Breast epithelium (tissue), 4 donors: ENCODE measurements around the gene SDHAF4. TPM values are rescaled to one million over a fixed set of nuclear protein-coding genes. Genes with fewer than 3 reads are reported as not detected.
"Not testable (repeated sequence)": the region's sequence is repeated elsewhere in the genome, so short reads cannot be mapped to it uniquely, and the experiment has no call there.

Source experiments
- DNase-seq, 2 donors: peaks; one replicate each; pipeline ENCODE4 v3.0.0-alpha.2; 2019; ENCODE audit warnings: low spot score in 2 of 2
- H3K27ac ChIP-seq, 2 donors: fragments of 200-600 bp; sonication (generic) in 1 of 2; one replicate each; pipeline ENCODE4 v1.5.1; 2016 to 2019; ENCODE audit warnings: mild to moderate bottlenecking in 1 of 2
- H3K27me3 ChIP-seq, 2 donors: fragments of 200-600 bp; sonication (generic) in 1 of 2; one replicate each; pipeline versions ENCODE4 v1.5.1 to v1.6.0; 2017 to 2019; ENCODE audit warnings: control low read depth in 1 of 2, mild to moderate bottlenecking in 1 of 2
- H3K36me3 ChIP-seq: fragments of 200-600 bp; one replicate; pipeline ENCODE4 v1.5.1; 2019
- H3K4me1 ChIP-seq, 2 donors: fragments of 200-600 bp; sonication (generic); one replicate each; pipeline ENCODE4 v1.5.1; 2016 to 2019; ENCODE audit warnings: control low read depth in 1 of 2
- H3K4me3 ChIP-seq, 3 donors: fragments of 200-600 bp; sonication (generic); 1 replicate in 2 of 3; 2 replicates in 1 of 3; pipeline ENCODE4 v1.5.1; 2016 to 2019; ENCODE audit warnings: mild to moderate bottlenecking in 3 of 3, moderate library complexity in 2 of 3
- H3K9me3 ChIP-seq, 2 donors: fragments of 200-600 bp; sonication (generic) in 1 of 2; one replicate each; pipeline ENCODE4 v1.5.1; 2016 to 2019; ENCODE audit warnings: control low read depth in 1 of 2
- CTCF ChIP-seq, 3 donors: fragments of 450-650 bp; IDR thresholded peaks; one replicate each; pipeline ENCODE4 v1.5.1; 2016 to 2017; ENCODE audit warnings: antibody characterized with exemption in 3 of 3, mild to moderate bottlenecking in 3 of 3, moderate library complexity in 3 of 3
- POLR2A ChIP-seq: fragments of 450-650 bp; IDR thresholded peaks from one replicate; pipeline ENCODE4 v1.6.1; 2016; ENCODE audit warnings: antibody characterized with exemption, mild to moderate bottlenecking, moderate library complexity
- POLR2AphosphoS5 ChIP-seq, 3 donors: sonication (generic); formaldehyde crosslinking; IDR thresholded peaks; one replicate each; pipeline ENCODE4 v1.6.1; 2017; ENCODE audit warnings: antibody characterized with exemption in 3 of 3
- intact Hi-C: fragments of 100-400 bp; cut with DNase I; formaldehyde crosslinking; loops from one replicate; pipeline ENCODE4 v1.15.1; 2023; ENCODE audit warnings: low total_unique reads
- total RNA-seq, 3 donors: library from RNA; depleted of rRNA; stranded (reverse); fragments of >200 nt; gene quantifications; one replicate each; pipeline ENCODE4 v1.1.0, GENCODE V29; 2016

The SDHAF4 gene
- total RNA-seq, 3 donors from 2014 or later, result 12.6 to 14.7 (median 13.2) TPM

DNA sequence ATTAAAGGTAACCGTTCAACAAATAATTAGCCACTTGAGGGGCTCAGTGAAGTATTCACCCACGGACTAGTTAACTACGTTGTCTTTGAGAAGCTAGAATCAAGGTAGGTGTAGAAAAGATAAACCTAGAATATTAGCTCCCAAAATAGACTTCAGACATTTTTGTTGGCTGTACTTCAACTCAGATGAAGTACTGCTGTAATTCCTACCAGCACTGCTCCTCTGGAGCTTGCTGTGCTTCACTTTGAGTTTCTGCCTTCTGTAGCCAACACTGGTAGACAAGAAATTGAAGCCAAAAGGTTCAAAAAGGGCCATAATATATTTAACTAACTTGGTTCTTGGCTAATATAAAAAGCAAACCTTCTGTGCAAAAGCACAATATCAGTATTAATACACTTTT, 18.8 kb upstream of the SDHAF4 start:
- Histone ChIP-seq H3K4me3 (no peak overlapping the region), H3K27ac (no peak overlapping the region), H3K9me3 (no peaks in the 10 kb centered on the region), H3K36me3 (no peaks in the 10 kb centered on the region), H3K4me1 (no peaks in the 10 kb centered on the region), H3K27me3 (no peaks in the 10 kb centered on the region)
- no peak for DNase-seq
- intact Hi-C loops, result no loop called here
- TF ChIP-seq POLR2AphosphoS5 (IDR thresholded peaks at IDR 0.05) (no peak), CTCF (IDR thresholded peaks at IDR 0.05) (no peak), POLR2A (no peak)

DNA sequence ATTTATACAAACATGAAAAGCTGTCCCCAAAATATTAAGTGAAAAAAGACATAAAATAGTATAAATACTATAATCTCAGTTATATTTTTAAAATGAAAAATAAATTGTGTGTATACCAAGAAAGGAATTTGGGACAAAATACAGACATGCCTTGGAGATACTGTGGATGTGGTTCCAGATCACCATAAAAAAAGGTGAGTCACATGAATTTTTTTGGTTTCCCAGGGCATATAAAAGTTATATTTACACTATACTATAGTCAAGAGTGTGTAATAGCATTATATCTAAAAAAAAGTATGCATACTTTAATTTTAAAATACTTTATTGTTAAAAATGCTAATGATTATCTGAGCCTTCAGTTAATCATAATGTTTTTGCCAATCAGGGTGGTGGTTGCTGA, 17.4 kb upstream of the SDHAF4 start:
- no peaks in the 10 kb centered on the region for H3K27me3 ChIP-seq
- DNase-seq, result no peak
- H3K27ac ChIP-seq, result no peak overlapping the region
- TF ChIP-seq CTCF (IDR thresholded peaks at IDR 0.05), result no peak
- no peak for TF ChIP-seq POLR2AphosphoS5 (IDR thresholded peaks at IDR 0.05)
- TF ChIP-seq POLR2A, result no peak
- no peaks in the 10 kb centered on the region for H3K36me3 ChIP-seq
- H3K9me3 ChIP-seq, result no peaks in the 10 kb centered on the region
- no peaks in the 10 kb centered on the region for H3K4me1 ChIP-seq
- H3K4me3 ChIP-seq, result no peak overlapping the region
- intact Hi-C loops, result no loop called here

DNA sequence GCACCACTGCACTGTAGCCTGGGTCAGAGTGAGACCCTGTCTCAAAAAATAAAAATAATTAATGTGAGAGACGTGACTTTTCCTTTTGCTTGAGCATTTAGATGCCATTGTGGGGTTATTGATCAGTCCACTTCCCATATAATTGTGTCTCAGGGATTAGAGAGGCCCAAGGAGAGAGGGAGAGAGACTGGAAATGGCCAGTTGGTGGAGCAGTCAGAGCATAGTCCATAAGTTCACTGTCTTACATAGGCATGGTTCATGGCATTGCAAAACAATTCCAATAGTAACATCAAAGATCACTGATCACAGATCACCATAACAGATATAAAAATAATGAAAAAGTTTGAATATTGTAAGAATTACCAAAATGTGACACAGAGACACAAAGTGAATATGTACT, 15.2 kb upstream of the SDHAF4 start:
- Histone ChIP-seq H3K9me3 (no peaks in the 10 kb centered on the region), H3K27me3 (no peaks in the 10 kb centered on the region), H3K4me3 (no peak overlapping the region), H3K27ac (no peak overlapping the region), H3K36me3 (no peaks in the 10 kb centered on the region), H3K4me1 (no peaks in the 10 kb centered on the region)
- TF ChIP-seq POLR2AphosphoS5 (IDR thresholded peaks at IDR 0.05), result no peak
- no peak for TF ChIP-seq CTCF (IDR thresholded peaks at IDR 0.05)
- TF ChIP-seq POLR2A, result no peak
- DNase-seq, result no peak
- intact Hi-C loops, result no loop called here

GRCh38 chr6:70552286-70552940, 14.3 kb upstream of the SDHAF4 start:
- H3K27me3 ChIP-seq, H3K9me3 ChIP-seq, H3K36me3 ChIP-seq, H3K4me1 ChIP-seq, H3K4me3 ChIP-seq, DNase-seq, intact Hi-C loops, H3K27ac ChIP-seq: not testable (repeated sequence)

DNA sequence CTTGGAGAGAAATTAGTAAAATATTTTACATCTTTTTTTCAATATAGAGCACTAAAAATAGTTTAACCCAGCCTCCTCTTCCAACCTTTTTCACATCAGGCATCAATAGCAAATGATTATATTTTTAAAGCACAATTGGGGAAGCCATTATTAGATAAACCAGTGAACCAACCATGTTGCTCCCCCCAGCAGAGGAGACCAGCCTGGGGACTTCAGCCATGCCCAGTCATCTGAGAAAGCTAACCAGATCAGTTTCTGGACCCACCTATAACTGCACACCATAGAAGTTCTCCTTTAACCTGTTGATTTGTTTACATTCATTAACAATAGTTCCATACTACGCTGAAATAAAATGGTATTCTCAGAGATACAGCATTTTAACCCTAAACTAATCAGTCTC, 13.8 kb upstream of the SDHAF4 start:
- TF ChIP-seq POLR2AphosphoS5 (IDR thresholded peaks at IDR 0.05), result no peak
- no peak for TF ChIP-seq CTCF (IDR thresholded peaks at IDR 0.05)
- intact Hi-C loops, result no loop called here
- Histone ChIP-seq H3K4me3 (no peak overlapping the region), H3K9me3 (no peaks in the 10 kb centered on the region), H3K4me1 (no peaks in the 10 kb centered on the region), H3K27ac (no peak overlapping the region), H3K27me3 (no peaks in the 10 kb centered on the region), H3K36me3 (no peaks in the 10 kb centered on the region)
- no peak for DNase-seq

- DNase-seq, result no peak
- Histone ChIP-seq H3K4me1 (no peaks in the 10 kb centered on the region), H3K27me3 (no peaks in the 10 kb centered on the region), H3K4me3 (no peak overlapping the region), H3K27ac (no peak overlapping the region), H3K36me3 (no peaks in the 10 kb centered on the region), H3K9me3 (no peaks in the 10 kb centered on the region)
- TF ChIP-seq CTCF (IDR thresholded peaks at IDR 0.05) (no peak), POLR2AphosphoS5 (IDR thresholded peaks at IDR 0.05) (no peak), POLR2A (no peak)
- intact Hi-C loops, result no loop called here
Measured at GRCh38 chr6:70557998-70558397, 8.7 kb upstream of the SDHAF4 start.

- H3K27me3 ChIP-seq, H3K9me3 ChIP-seq, H3K36me3 ChIP-seq, H3K27ac ChIP-seq, intact Hi-C loops, DNase-seq, H3K4me1 ChIP-seq, H3K4me3 ChIP-seq: not testable (repeated sequence)
Measured at GRCh38 chr6:70562401-70562800, 4.3 kb upstream of the SDHAF4 start.
